Lung (tissue), 12 donors: ENCODE results near the gene PCBP3. TPM values are rescaled to one million over a fixed set of nuclear protein-coding genes. Genes with fewer than 3 reads are reported as not detected.

ENCODE experiments used
- ATAC-seq: fragments of 200-7000 bp; cut with Tn5 transposase; one replicate; pipeline ENCODE4 v1.9.1; 2020; ENCODE audit warnings: moderate number of reproducible peaks; ENCODE audit not compliant: insufficient read depth, low FRiP score
- DNase-seq, 3 donors: peaks; one replicate each; pipeline ENCODE4 v3.0.0-alpha.2; 2013 to 2017
- H3K27ac ChIP-seq, 2 donors: one replicate each; pipeline ENCODE4 v1.5.1; 2013; ENCODE audit warnings: mild to moderate bottlenecking in 2 of 2, moderate library complexity in 2 of 2, control low read depth in 1 of 2, inconsistent platforms in 1 of 2, low read depth in 1 of 2, low read length in 1 of 2
- H3K27me3 ChIP-seq, 3 donors: one replicate each; pipeline ENCODE4 v1.5.1; 2013; ENCODE audit warnings: low read length in 2 of 3; ENCODE audit not compliant: control insufficient read depth in 3 of 3, insufficient read depth in 3 of 3
- H3K36me3 ChIP-seq, 4 donors: one replicate each; pipeline ENCODE4 v1.5.1; 2013; ENCODE audit warnings: low read length in 4 of 4, mild to moderate bottlenecking in 1 of 4, moderate library complexity in 1 of 4; ENCODE audit not compliant: control insufficient read depth in 4 of 4, insufficient read depth in 4 of 4
- H3K4me1 ChIP-seq, 5 donors: one replicate each; pipeline ENCODE4 v1.5.1; 2013; ENCODE audit warnings: low read length in 5 of 5, mild to moderate bottlenecking in 2 of 5, moderate library complexity in 1 of 5; ENCODE audit not compliant: control insufficient read depth in 5 of 5, insufficient read depth in 5 of 5
- H3K4me3 ChIP-seq: one replicate; pipeline ENCODE4 v1.5.1; 2013; ENCODE audit warnings: mild to moderate bottlenecking, control low read depth, moderate library complexity
- H3K9ac ChIP-seq, 2 donors: one replicate each; pipeline ENCODE4 v1.5.1; 2013; ENCODE audit warnings: low read length in 2 of 2, control low read depth in 1 of 2; ENCODE audit not compliant: insufficient read depth in 1 of 2
- H3K9me3 ChIP-seq, 4 donors: one replicate each; pipeline ENCODE4 v1.5.1; 2013; ENCODE audit warnings: low read length in 3 of 4, mild to moderate bottlenecking in 1 of 4, moderate library complexity in 1 of 4; ENCODE audit not compliant: control insufficient read depth in 4 of 4, insufficient read depth in 3 of 4
- CTCF ChIP-seq: IDR thresholded peaks from 2 replicates; pipeline ENCODE4 v1.5.1; 2012; ENCODE audit warnings: mild to moderate bottlenecking; ENCODE audit errors: control extremely low read depth, extremely low read depth
- WGBS, 2 donors: extraction: QIAGEN DNeasy Blood & Tissue Kit; methylation state at CpG; one replicate each; pipeline ENCODE4 v1.1.7; 2013; 5-methylcytosine and 5-hydroxymethylcytosine counted together
- polyA plus RNA-seq, 2 donors: library from polyadenylated mRNA; stranded (reverse); fragments of 200-250 nt; gene quantifications; one replicate each; pipeline ENCODE4 v1.2.1, GENCODE V29; 2013
- total RNA-seq, 2 donors: library from RNA; depleted of rRNA in 1 of 2; stranded (reverse); fragments of >200 nt in 1 of 2; gene quantifications; one replicate each; pipeline ENCODE4 v1.2.1, GENCODE V29; 2014 to 2021
- donor health status: control.
- donor health status: control.
- donor health status: Bipolar disorder and iron deficiency.
- donor health status: healthy.
- donor health status: DM: yes; HTN: yes; CAD: no.

Gene PCBP3
- total and polyA plus RNA-seq, 4 donors, result 1.6 to 8.2 (median 3.1) TPM

GRCh38 chr21:45630066-45630694 is 13.3 kb upstream of the PCBP3 start:
- ATAC-seq, result no peak
- H3K4me3 ChIP-seq, result no peak overlapping the region
- WGBS, 2 donors, result 80 to 92% methylated on average over 16 of the region's 16 CpGs

DNA sequence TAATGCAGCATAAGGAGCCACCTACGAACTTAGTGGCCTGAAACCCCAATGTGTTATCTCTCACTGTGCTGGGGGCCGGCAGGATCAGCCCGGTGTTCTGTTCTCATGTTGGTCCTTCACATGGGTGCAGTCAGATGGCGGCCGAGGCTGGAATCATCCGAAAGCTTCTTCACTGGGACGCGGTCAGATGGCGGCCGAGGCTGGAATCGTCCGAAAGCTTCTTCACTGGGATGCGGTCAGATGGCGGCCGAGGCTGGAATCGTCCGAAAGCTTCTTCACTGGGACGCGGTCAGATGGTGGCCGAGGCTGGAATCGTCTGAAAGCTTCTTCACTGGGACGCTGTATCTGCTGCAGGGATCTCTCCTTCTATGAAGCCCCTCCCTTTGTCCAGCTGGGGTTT is 12.6 kb upstream of the PCBP3 start:
- Histone ChIP-seq H3K9me3 (peaks cover 0 to 6% (median 0%) of the 10 kb centered on the region in 4 donors), H3K4me3 (no peak overlapping the region), H3K4me1 (no peaks in the 10 kb centered on the region), H3K36me3 (no peaks in the 10 kb centered on the region), H3K27me3 (peaks cover 0 to 8% (median 0%) of the 10 kb centered on the region in 3 donors), H3K9ac (no peak overlapping the region), H3K27ac (no peak overlapping the region)
- 83 to 91% methylated on average over 20 to 22 of the region's 22 CpGs for WGBS, 2 donors
- DNase-seq, result no peak
- no peak for ATAC-seq
- TF ChIP-seq CTCF, result no peak

More at GRCh38 chr21:45630066-45630694, 13.3 kb upstream of the PCBP3 start:
- H3K9ac ChIP-seq, result no peak overlapping the region
- TF ChIP-seq CTCF, result no peak
- peaks cover 0 to 6% (median 0%) of the 10 kb centered on the region in 4 donors for H3K9me3 ChIP-seq
- no peaks in the 10 kb centered on the region for H3K4me1 ChIP-seq
- H3K27ac ChIP-seq, result no peak overlapping the region
- DNase-seq, result no peak
- H3K27me3 ChIP-seq, result peaks cover 0 to 8% (median 0%) of the 10 kb centered on the region in 3 donors
- no peaks in the 10 kb centered on the region for H3K36me3 ChIP-seq

GRCh38 chr21:45631540-45631939 is 12.0 kb upstream of the PCBP3 start:
- H3K4me1 ChIP-seq, result no peaks in the 10 kb centered on the region
- no peak for TF ChIP-seq CTCF
- H3K36me3 ChIP-seq, result no peaks in the 10 kb centered on the region
- DNase-seq (no peak), ATAC-seq (no peak)
- H3K27ac ChIP-seq, result no peak overlapping the region
- H3K9me3 ChIP-seq, result peaks cover 0 to 10% (median 0%) of the 10 kb centered on the region in 4 donors
- H3K27me3 ChIP-seq, result peaks cover 0 to 8% (median 0%) of the 10 kb centered on the region in 3 donors
- no peak overlapping the region for H3K9ac ChIP-seq
- H3K4me3 ChIP-seq, result no peak overlapping the region
- 84 to 89% methylated on average over 11 of the region's 11 CpGs for WGBS, 2 donors
